ENCODE measurements around the gene CCNB2. TPM values are rescaled to one million over a fixed set of nuclear protein-coding genes. Genes with fewer than 3 reads are reported as not detected.

The CCNB2 gene
- total and polyA plus RNA-seq, 2 donors (not counting 3 experiments of a cell fraction or from before 2014, with no cell fraction given), result 55.9 to 65.2 TPM

GRCh38 chr15:59153466-59153865 lies 48.5 kb downstream of the CCNB2 start:
- POLR2A ChIA-PET, result no interaction called here
- BruUV-seq (replicated peaks), result no TSS peak
- Histone ChIP-seq H3K27me3 (ENCODE audit: control insufficient read depth in 2 of 2, insufficient read depth in 2 of 2, low read length in 2 of 2) (no peaks in the 10 kb centered on the region), H3K27ac (ENCODE audit: insufficient read depth, low read depth, low read length) (no peak overlapping the region), H3K4me2 (ENCODE audit: insufficient read depth, low read length) (no peak overlapping the region), H3K79me2 (ENCODE audit: control insufficient read depth, insufficient read depth, low read length) (no peaks in the 10 kb centered on the region), H3K9ac (replicated peaks; ENCODE audit: extremely low read depth, insufficient read depth, low read length) (no peak overlapping the region), H4K20me1 (replicated peaks; ENCODE audit: control insufficient read depth, extremely low read depth, insufficient read depth, low read length) (no peaks in the 10 kb centered on the region), H3K9me1 (replicated peaks; ENCODE audit: control insufficient read depth, extremely low read depth, insufficient read depth, low read length) (no peaks in the 10 kb centered on the region), H3K4me1 (ENCODE audit: control insufficient read depth, extremely low read depth, insufficient read depth, low read length) (no peaks in the 10 kb centered on the region), H3K9me3 (replicated peaks; ENCODE audit: control insufficient read depth, insufficient read depth, low read length) (no peaks in the 10 kb centered on the region), H3K36me3 (ENCODE audit: control insufficient read depth in 2 of 2, extremely low read depth in 1 of 2, insufficient read depth in 2 of 2, low read length in 2 of 2) (peaks cover 10 to 38% of the 10 kb centered on the region in 2 experiments), H2AFZ (ENCODE audit: low read depth, low read length) (no peak overlapping the region), H3K4me3 (replicated peaks in 1 of 3; ENCODE audit: insufficient read depth in 1 of 3, low read depth in 1 of 3, low read length in 3 of 3) (no peak overlapping the region)
- no peak for TF ChIP-seq CTCF (IDR thresholded peaks at IDR 0.05; ENCODE audit: extremely low read depth in 1 of 2, insufficient read depth in 1 of 2, low read depth in 1 of 2, low read length in 2 of 2)
- TF ChIP-seq MAX (IDR thresholded peaks at IDR 0.05; ENCODE audit: insufficient read depth, insufficient read length), result no peak
- TF ChIP-seq FOS (IDR thresholded peaks at IDR 0.05; ENCODE audit: borderline replicate concordance, insufficient read depth, low read length), result no peak
- TF ChIP-seq GATA2 (IDR thresholded peaks at IDR 0.05; ENCODE audit: insufficient read depth, insufficient read length, low read depth, low read length), result no peak
- TF ChIP-seq POLR2A (IDR thresholded peaks at IDR 0.05; ENCODE audit: low read depth, low read length), result no peak
- TF ChIP-seq MYC (IDR thresholded peaks at IDR 0.05; ENCODE audit: low read depth, low read length), result no peak
- no peak for TF ChIP-seq EZH2 (IDR thresholded peaks at IDR 0.05; ENCODE audit: borderline replicate concordance, low read depth, low read length, severe bottlenecking)
- TF ChIP-seq JUN (IDR thresholded peaks at IDR 0.05; ENCODE audit: borderline replicate concordance, insufficient read depth, insufficient read length, low read depth), result no peak
- TF ChIP-seq POLR2AphosphoS5 (IDR thresholded peaks at IDR 0.05; ENCODE audit: insufficient read depth, low read depth, low read length), result no peak
- dilution Hi-C loops (cut with MboI; ENCODE audit: extremely low pct_ligation_motif_present, low sequenced_read_pairs), result no loop called here
- CTCF ChIA-PET, result interaction anchor here (1.0 to 2.0 kb wide), 2 partner anchors 173 to 264 kb away, joined by 3 to 5 read pairs; no protein-coding TSS in a partner anchor
- intact Hi-C loops (cut with micrococcal nuclease), result no loop called here
- no peak for FAIRE-seq
- DNase-seq (ENCODE audit: low read depth, low spot score), result no peak

Data from endothelial cell of umbilical vein (primary cell).